Stimulated activated CD8-positive, alpha-beta memory T cell treated with anti-CD3 and anti-CD28 coated beads, Interleukin-7, amount 100 ng/mL, for 1 hour (primary cell): ENCODE data around the gene CNOT10.
"Not testable (repeated sequence)": the region's sequence is repeated elsewhere in the genome, so short reads cannot be mapped to it uniquely, and the experiment has no call there.

ENCODE experiments used
- DNase-seq, 2 donors: peaks; one replicate each; pipeline ENCODE4 v3.0.0-alpha.2; 2020; ENCODE audit warnings: low read depth in 2 of 2

The CNOT10 gene

GRCh38 chr3:32684800-32685542 lies at the start of gene CNOT10:
Gene CNOT10 (plus strand): TSS chr3:32685188. CDS start chr3:32685461, 273 bp downstream.
- peak; percentile 91 to 93 for DNase-seq

GRCh38 chr3:32640939-32641338 lies 44.0 kb upstream of the CNOT10 start:
- no peak for DNase-seq

GRCh38 chr3:32641356-32641755 lies 43.6 kb upstream of the CNOT10 start:
- DNase-seq: no peak

GRCh38 chr3:32643354-32643753 lies 41.6 kb upstream of the CNOT10 start:
- DNase-seq: no peak

- no peak for DNase-seq
Measured at GRCh38 chr3:32643816-32644215, 41.2 kb upstream of the CNOT10 start.

GRCh38 chr3:32644380-32644779 lies 40.6 kb upstream of the CNOT10 start:
- DNase-seq: no peak

GRCh38 chr3:32646761-32647160 lies 38.2 kb upstream of the CNOT10 start:
- DNase-seq: no peak

- DNase-seq: not testable (repeated sequence)
Measured at GRCh38 chr3:32652337-32653100, 32.5 kb upstream of the CNOT10 start.

- DNase-seq: no peak
Measured at GRCh38 chr3:32655167-32655566, 29.8 kb upstream of the CNOT10 start.

GRCh38 chr3:32660634-32661033 lies 24.4 kb upstream of the CNOT10 start:
- DNase-seq: no peak

- no peak for DNase-seq
Measured at GRCh38 chr3:32662647-32663046, 22.3 kb upstream of the CNOT10 start.

- DNase-seq: not testable (repeated sequence)
Measured at GRCh38 chr3:32664630-32665075, 20.3 kb upstream of the CNOT10 start.

GRCh38 chr3:32667072-32667582 lies 17.9 kb upstream of the CNOT10 start:
- no peak for DNase-seq

GRCh38 chr3:32669226-32669625 lies 15.8 kb upstream of the CNOT10 start:
- not testable (repeated sequence) for DNase-seq

- not testable (repeated sequence) for DNase-seq
Measured at GRCh38 chr3:32673730-32674129, 11.3 kb upstream of the CNOT10 start.

GRCh38 chr3:32675164-32675563 lies 9.8 kb upstream of the CNOT10 start:
- no peak for DNase-seq

- DNase-seq: no peak
Measured at GRCh38 chr3:32675650-32676049, 9.3 kb upstream of the CNOT10 start.

GRCh38 chr3:32681811-32682210 lies 3.2 kb upstream of the CNOT10 start:
- no peak for DNase-seq

- no peak for DNase-seq
Measured at GRCh38 chr3:32684029-32684799, 774 bp upstream of the CNOT10 start.

- no peak for DNase-seq
Measured at GRCh38 chr3:32685543-32686185, 676 bp downstream of the CNOT10 start.

- no peak for DNase-seq
Measured at GRCh38 chr3:32686713-32687112, 1.7 kb downstream of the CNOT10 start.

- DNase-seq: no peak
Measured at GRCh38 chr3:32691847-32692246, 6.9 kb downstream of the CNOT10 start.
